Tibial nerve (tissue), 3 donors: ENCODE results near the gene SRGAP3.

Experiments used
- CTCF ChIP-seq, 5 experiments: fragments of 200-600 bp in 3 of 5; fragments of 450-650 bp in 2 of 5; sonication (generic) in 3 of 5; IDR thresholded peaks; one replicate each; pipeline ENCODE4 v1.5.1; 2016 to 2019; ENCODE audit warnings: antibody characterized with exemption in 5 of 5, mild to moderate bottlenecking in 3 of 5, moderate library complexity in 2 of 5
- POLR2A ChIP-seq, 2 donors: fragments of 450-650 bp; IDR thresholded peaks; one replicate each; pipeline ENCODE4 v1.6.1; 2017; ENCODE audit warnings: antibody characterized with exemption in 2 of 2, mild to moderate bottlenecking in 2 of 2, moderate library complexity in 2 of 2

GRCh38 chr3:9020426-9020825, 229.0 kb downstream of the SRGAP3 start:
- TF ChIP-seq CTCF (IDR thresholded peaks at IDR 0.05), result no peak
- no peak for TF ChIP-seq POLR2A (IDR thresholded peaks at IDR 0.05)
